ENCODE measurements around the gene BTF3.

GRCh38 chr5:73545403-73545779 is 47.1 kb downstream of the BTF3 start:
- no peak for TF ChIP-seq CTCF (IDR thresholded peaks at IDR 0.05)
- no peak for TF ChIP-seq POLR2A (IDR thresholded peaks at IDR 0.05)

Measured in body of pancreas (tissue), 4 donors.